Measurements from ENCODE around the gene ZNF519. TPM values are rescaled to one million over a fixed set of nuclear protein-coding genes. Genes with fewer than 3 reads are reported as not detected.

Gene ZNF519
- total RNA-seq, 1 donor from 2014 or later = 39.0 TPM

GRCh38 chr18:14075196-14075595 lies 57.0 kb downstream of the ZNF519 start:
- H3K9me3 Mint-ChIP-seq = no peaks in the 10 kb centered on the region
- no peak for DNase-seq (ENCODE audit: low read depth, low spot score)
- TF ChIP-seq CTCF (conservative IDR thresholded peaks at IDR 0.05) = no peak
- no peak overlapping the region for H3K4me3 Mint-ChIP-seq
- peaks cover 24% of the 10 kb centered on the region for H3K36me3 Mint-ChIP-seq (ENCODE audit: low read depth)
- no peaks in the 10 kb centered on the region for H3K27me3 Mint-ChIP-seq (ENCODE audit: low read depth)
- no peak overlapping the region for H3K27ac Mint-ChIP-seq (ENCODE audit: unreplicated experiment)
- no peaks in the 10 kb centered on the region for H3K4me1 Mint-ChIP-seq

GRCh38 chr18:14074187-14074586 lies 58.0 kb downstream of the ZNF519 start:
- H3K9me3 Mint-ChIP-seq = no peaks in the 10 kb centered on the region
- H3K27me3 Mint-ChIP-seq (ENCODE audit: low read depth) = no peaks in the 10 kb centered on the region
- DNase-seq (ENCODE audit: low read depth, low spot score) = no peak

GRCh38 chr18:14053661-14054060 lies 78.6 kb downstream of the ZNF519 start:
- Mint-ChIP-seq H3K9me3 (peaks cover 13% of the 10 kb centered on the region), H3K27me3 (ENCODE audit: low read depth) (no peaks in the 10 kb centered on the region), H3K27ac (ENCODE audit: unreplicated experiment) (no peak overlapping the region), H3K4me1 (no peaks in the 10 kb centered on the region), H3K4me3 (no peak overlapping the region), H3K36me3 (ENCODE audit: low read depth) (peaks cover 9% of the 10 kb centered on the region)
- TF ChIP-seq CTCF (conservative IDR thresholded peaks at IDR 0.05) = no peak
- no peak for DNase-seq (ENCODE audit: low read depth, low spot score)

More at GRCh38 chr18:14074187-14074586, 58.0 kb downstream of the ZNF519 start:
- Mint-ChIP-seq H3K4me1 (no peaks in the 10 kb centered on the region), H3K27ac (ENCODE audit: unreplicated experiment) (no peak overlapping the region), H3K36me3 (ENCODE audit: low read depth) (peaks cover 25% of the 10 kb centered on the region), H3K4me3 (no peak overlapping the region)
- peak; percentile 34 for TF ChIP-seq CTCF (conservative IDR thresholded peaks at IDR 0.05)

Other genes with a start within 250 kb of the ZNF519 start
- not detected in 2 replicates for gene MC2R, start 216.9 kb downstream of the ZNF519 start, total RNA-seq